HG03469 (cell line): Measurements from ENCODE around the gene ZBTB47.

Experiments
- ATAC-seq: cut with Tn5 transposase; IDR thresholded peaks from one replicate; pipeline ENCODE4 v1.9.1; 2021; ENCODE audit warnings: mild to moderate bottlenecking, moderate library complexity, moderate number of reproducible peaks; ENCODE audit not compliant: unreplicated experiment

The ZBTB47 gene

GRCh38 chr3:42698216-42698910 lies 44.9 kb downstream of the ZBTB47 start:
- ATAC-seq: no peak

DNA sequence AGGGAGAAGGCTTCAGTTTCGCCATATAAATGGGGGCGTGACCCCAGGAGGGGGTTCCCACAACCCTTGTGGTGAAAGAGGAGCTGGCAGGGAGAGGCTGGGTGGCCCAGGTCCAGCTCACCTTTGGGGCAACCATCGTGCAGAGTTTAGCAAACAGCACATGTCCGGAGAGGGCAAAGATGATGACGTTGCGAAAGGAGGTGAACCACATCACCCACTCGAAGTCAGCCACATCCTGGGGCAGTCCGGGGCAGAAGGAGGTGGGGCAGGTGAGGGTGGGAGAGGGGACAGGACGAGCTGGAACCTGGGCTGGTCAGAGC lies 45.4 kb downstream of the ZBTB47 start:
- no peak for ATAC-seq

- ATAC-seq: no peak
Measured at GRCh38 chr3:42699511-42699971, 46.0 kb downstream of the ZBTB47 start.

GRCh38 chr3:42700366-42701288 lies 47.1 kb downstream of the ZBTB47 start:
- ATAC-seq: no peak

GRCh38 chr3:42701371-42702065 lies 48.0 kb downstream of the ZBTB47 start:
- no peak for ATAC-seq

GRCh38 chr3:42702066-42702951 lies 48.8 kb downstream of the ZBTB47 start, which contains the start of gene HHATL:
Gene HHATL, minus strand, starts transcription at chr3:42702798. Its CDS starts 1,972 bp downstream, at chr3:42700826.
- no peak for ATAC-seq

- ATAC-seq: no peak
Measured at GRCh38 chr3:42702982-42703694, 49.6 kb downstream of the ZBTB47 start.

- no peak for ATAC-seq
Measured at GRCh38 chr3:42703695-42704025, 50.2 kb downstream of the ZBTB47 start.

DNA sequence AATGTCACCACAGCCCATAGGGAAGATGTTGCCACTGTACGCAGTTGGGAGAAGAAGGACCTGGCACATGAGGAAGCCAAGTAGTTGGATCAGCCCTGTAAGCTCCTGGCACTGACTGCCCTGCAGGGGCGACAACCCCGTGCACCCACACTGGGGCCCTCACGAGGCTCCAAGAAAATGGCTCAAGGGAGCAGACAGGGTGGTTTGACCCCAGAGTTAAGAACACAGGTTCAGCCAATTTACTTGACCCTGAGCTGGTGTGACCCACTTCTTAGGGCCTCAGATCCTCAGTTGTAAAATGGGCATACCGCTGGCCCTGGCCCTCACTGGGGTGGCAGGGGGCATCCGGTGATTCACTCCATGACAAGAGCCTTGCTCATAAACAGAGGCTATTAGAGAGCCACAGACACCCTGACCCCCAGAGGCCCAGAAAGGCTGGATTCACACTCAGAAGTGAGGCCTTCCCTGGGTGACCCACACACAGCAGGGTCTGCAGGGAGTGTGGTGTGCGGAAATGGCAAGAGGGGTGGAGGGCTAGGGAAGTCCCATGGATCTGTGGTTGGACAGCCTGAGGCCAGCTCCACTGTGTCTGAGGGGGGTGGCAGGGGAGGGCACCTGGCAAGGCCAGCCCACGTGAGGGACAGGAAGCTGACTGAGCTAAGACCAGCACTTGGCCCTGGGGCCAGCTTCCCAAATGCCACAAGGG lies 50.8 kb downstream of the ZBTB47 start:
- ATAC-seq: no peak

DNA sequence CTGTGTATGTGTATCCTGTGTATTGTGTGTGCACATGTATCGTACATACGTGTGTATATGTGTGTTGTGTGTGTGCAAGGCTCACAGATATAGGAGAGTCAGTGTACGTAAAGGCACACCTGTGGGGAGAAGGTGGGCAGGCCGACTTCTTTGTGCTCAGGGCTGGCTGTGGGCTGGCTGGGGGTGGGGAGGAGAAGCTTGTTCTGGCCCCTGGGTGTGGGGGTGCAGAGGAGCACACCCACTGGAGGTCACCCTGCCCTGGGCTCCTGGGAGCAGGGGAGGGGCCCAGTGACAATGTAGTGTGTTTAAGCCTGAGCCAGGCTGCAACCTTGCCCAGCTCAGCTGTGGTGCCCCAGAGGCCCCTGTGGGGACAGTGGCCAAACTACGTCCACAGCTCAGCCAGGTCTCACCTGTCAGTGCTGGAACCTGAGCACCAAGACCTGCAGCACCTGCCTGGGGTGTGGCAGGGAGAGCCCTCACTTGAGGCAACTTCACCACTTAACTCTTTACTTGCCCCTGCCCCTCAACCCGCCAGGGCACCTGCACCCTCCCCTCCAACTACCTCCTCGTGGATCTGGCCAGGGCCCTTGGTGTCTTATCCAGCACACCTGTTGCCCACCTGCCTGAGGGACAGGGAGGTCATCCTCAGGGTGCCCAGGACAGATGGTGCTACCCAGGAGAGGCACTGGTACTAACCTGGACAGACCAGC lies 51.7 kb downstream of the ZBTB47 start:
- ATAC-seq: no peak

DNA sequence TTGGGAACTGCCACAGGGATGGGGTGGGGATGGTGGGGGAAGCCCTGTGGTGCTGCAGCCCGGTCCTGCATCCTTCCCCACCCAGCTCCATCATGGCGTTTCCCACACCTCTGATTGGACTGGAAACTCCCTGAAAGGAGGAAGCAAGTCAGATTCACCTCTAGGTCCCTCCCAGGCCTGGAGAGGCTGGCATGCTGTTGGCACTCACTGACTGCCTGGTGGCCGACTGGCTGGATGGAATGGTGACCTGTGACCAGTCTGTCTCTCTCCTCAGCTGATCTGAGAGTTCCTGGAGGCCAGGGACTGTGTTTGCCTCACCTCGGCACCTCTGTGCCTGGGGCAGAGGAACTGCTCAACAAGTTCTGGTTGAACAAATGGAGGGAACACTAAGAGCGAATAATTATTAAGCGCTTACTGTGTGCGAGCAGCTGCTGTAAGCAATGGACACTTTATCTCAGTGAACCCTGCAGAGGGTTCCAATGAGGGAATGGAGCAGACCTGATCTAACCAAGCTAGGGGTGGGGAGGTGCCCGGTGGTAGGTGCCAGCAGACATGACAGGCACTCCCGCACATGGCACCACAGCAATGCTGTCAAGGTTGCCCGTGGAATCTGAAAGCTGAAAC lies 52.6 kb downstream of the ZBTB47 start:
- no peak for ATAC-seq

GRCh38 chr3:42706721-42707619 lies 53.5 kb downstream of the ZBTB47 start:
- ATAC-seq: no peak

DNA sequence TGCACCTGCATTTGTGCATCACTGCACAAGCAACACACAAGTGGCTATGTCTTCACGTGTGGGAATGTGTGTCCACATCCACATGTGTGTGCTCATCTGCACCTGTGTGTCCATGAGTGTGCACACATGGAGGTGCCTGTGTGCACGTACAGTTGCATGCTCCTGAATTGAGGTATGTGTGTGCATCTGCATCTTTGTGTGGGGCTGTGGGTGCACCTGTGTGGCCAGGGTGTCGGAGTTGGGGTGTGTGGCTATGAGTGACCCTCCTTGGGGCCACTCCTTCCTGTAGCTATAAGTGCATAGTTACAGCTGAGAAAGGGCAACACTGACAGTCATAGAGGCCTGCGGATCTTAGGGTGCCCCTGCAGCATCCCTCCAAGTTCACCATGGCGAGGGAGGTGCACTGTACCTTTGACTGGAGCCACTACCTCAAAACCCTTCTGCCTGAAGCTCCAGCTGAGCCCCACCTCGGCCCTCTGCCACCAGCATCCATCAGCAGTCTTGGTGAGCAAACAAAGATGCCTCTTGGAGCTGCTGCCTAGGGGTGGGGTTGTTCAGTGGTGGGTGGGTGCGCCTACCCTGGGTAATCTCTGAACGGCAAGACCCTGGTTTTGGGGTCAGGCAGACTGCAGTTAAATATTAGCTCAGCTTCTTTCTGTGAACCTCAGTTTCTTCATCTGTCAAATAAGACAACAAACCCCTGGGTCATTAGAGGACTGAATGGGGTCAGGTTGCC lies 54.3 kb downstream of the ZBTB47 start:
- ATAC-seq: no peak

DNA sequence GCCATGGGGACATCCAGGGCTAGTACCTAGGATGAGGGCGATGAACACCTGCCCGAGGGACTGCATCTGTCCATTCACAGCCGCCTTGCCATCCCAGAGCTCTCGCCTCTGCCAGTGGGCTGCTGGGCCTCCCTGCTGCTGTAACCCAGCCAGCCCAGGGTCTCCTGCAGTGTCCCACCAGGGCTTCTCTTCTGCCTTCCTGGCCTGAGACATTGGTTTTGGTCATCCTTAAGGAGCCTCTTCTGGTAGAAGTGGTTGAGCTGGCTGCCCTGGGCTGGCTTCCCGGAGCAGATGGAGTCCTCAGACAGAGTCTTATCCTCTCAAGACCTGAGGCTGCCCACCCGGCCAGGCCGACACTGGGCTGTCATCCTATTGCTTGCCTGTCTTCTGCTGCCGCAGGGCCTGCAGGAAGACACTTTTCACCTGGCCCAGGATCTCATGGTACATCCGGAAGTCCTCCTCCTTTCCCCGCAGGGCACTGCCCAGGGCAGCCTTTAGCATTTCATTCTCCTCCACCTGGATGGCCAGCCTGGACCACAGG lies 55.2 kb downstream of the ZBTB47 start:
- no peak for ATAC-seq

- ATAC-seq: no peak
Measured at GRCh38 chr3:42709621-42710020, 56.1 kb downstream of the ZBTB47 start.

- no peak for ATAC-seq
Measured at GRCh38 chr3:42710323-42711021, 57.0 kb downstream of the ZBTB47 start.
